Superior temporal gyrus (tissue), 1 donor: ENCODE measurements around the gene AKAP12.
"Not testable (repeated sequence)": the region's sequence is repeated elsewhere in the genome, so short reads cannot be mapped to it uniquely, and the experiment has no call there.

ENCODE experiments used
- DNase-seq: peaks from one replicate; pipeline ENCODE4 v3.0.0-alpha.2; 2016; ENCODE audit errors: extremely low spot score

AKAP12 gene

GRCh38 chr6:151341476-151342195 is 101.9 kb downstream of the AKAP12 start:
- no peak for DNase-seq

- not testable (repeated sequence) for DNase-seq
Measured at GRCh38 chr6:151342750-151343149, 103.0 kb downstream of the AKAP12 start.

GRCh38 chr6:151349651-151350270 is 110.0 kb downstream of the AKAP12 start:
- no peak for DNase-seq

- no peak for DNase-seq
Measured at GRCh38 chr6:151350442-151351145, 110.8 kb downstream of the AKAP12 start.

GRCh38 chr6:151351146-151351700 is 111.5 kb downstream of the AKAP12 start:
- no peak for DNase-seq

- DNase-seq, result no peak
Measured at GRCh38 chr6:151351731-151352130, 112.0 kb downstream of the AKAP12 start.

GRCh38 chr6:151352410-151353396 is 112.9 kb downstream of the AKAP12 start:
- no peak for DNase-seq

- no peak for DNase-seq
Measured at GRCh38 chr6:151353795-151354194, 114.0 kb downstream of the AKAP12 start.

- DNase-seq, result peak; percentile 2
Measured at GRCh38 chr6:151356983-151357382, 117.2 kb downstream of the AKAP12 start.

GRCh38 chr6:151357758-151358436 is 118.1 kb downstream of the AKAP12 start:
- no peak for DNase-seq

GRCh38 chr6:151358475-151358874 is 118.7 kb downstream of the AKAP12 start:
- DNase-seq, result no peak

GRCh38 chr6:151359486-151359885 is 119.7 kb downstream of the AKAP12 start:
- no peak for DNase-seq

GRCh38 chr6:151365233-151365632 is 125.5 kb downstream of the AKAP12 start:
- DNase-seq, result no peak

GRCh38 chr6:151370509-151371078 is 130.8 kb downstream of the AKAP12 start:
- no peak for DNase-seq

GRCh38 chr6:151372164-151372563 is 132.4 kb downstream of the AKAP12 start:
- DNase-seq, result no peak

GRCh38 chr6:151374036-151374683 is 134.4 kb downstream of the AKAP12 start:
- DNase-seq, result no peak

- no peak for DNase-seq
Measured at GRCh38 chr6:151375833-151376232, 136.1 kb downstream of the AKAP12 start.

- no peak for DNase-seq
Measured at GRCh38 chr6:151376440-151376839, 136.7 kb downstream of the AKAP12 start.

GRCh38 chr6:151377095-151377494 is 137.3 kb downstream of the AKAP12 start:
- DNase-seq, result no peak
